GM21528 (cell line): ENCODE measurements around the gene QSOX1.
"Not testable (repeated sequence)": the region's sequence is repeated elsewhere in the genome, so short reads cannot be mapped to it uniquely, and the experiment has no call there.

Source experiments
- ATAC-seq: cut with Tn5 transposase; IDR thresholded peaks from one replicate; pipeline ENCODE4 v1.9.1; 2021; ENCODE audit warnings: mild to moderate bottlenecking, moderate library complexity; ENCODE audit not compliant: unreplicated experiment, low FRiP score

QSOX1 gene, protein sequence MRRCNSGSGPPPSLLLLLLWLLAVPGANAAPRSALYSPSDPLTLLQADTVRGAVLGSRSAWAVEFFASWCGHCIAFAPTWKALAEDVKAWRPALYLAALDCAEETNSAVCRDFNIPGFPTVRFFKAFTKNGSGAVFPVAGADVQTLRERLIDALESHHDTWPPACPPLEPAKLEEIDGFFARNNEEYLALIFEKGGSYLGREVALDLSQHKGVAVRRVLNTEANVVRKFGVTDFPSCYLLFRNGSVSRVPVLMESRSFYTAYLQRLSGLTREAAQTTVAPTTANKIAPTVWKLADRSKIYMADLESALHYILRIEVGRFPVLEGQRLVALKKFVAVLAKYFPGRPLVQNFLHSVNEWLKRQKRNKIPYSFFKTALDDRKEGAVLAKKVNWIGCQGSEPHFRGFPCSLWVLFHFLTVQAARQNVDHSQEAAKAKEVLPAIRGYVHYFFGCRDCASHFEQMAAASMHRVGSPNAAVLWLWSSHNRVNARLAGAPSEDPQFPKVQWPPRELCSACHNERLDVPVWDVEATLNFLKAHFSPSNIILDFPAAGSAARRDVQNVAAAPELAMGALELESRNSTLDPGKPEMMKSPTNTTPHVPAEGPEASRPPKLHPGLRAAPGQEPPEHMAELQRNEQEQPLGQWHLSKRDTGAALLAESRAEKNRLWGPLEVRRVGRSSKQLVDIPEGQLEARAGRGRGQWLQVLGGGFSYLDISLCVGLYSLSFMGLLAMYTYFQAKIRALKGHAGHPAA

DNA sequence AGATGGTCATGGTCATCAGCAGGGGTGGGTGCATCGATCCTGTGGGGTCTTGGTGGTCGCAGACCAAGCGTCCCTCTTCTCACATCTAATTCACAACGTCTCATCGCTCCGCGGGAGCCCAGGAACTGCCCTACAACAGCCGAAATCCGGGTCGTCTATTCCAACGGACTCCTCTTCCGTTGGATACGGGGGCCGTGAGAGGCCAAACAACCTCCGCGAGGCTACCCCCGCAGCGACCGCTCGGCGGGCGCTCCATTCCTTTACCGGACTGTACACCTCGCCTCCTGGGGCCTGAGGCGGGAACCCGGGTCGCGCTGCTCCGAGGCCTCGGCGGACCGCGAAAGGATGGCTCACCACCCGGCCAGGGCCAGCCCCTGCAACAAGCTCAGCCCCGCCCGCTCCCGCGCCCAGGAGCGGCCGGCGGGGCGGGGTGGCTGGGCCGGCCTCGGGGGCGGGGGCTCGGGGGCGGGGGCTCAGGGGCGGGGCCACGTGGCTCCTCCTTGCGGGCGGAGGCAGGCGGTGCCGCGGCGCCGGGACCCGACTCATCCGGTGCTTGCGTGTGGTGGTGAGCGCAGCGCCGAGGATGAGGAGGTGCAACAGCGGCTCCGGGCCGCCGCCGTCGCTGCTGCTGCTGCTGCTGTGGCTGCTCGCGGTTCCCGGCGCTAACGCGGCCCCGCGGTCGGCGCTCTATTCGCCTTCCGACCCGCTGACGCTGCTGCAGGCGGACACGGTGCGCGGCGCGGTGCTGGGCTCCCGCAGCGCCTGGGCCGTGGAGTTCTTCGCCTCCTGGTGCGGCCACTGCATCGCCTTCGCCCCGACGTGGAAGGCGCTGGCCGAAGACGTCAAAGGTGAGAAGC, at the start of gene QSOX1:
Gene QSOX1 (plus strand): TSS at position 545 of the 857 bp plus-strand sequence. CDS start 39 bp downstream, at position 584.
- ATAC-seq = peak; percentile 90

DNA sequence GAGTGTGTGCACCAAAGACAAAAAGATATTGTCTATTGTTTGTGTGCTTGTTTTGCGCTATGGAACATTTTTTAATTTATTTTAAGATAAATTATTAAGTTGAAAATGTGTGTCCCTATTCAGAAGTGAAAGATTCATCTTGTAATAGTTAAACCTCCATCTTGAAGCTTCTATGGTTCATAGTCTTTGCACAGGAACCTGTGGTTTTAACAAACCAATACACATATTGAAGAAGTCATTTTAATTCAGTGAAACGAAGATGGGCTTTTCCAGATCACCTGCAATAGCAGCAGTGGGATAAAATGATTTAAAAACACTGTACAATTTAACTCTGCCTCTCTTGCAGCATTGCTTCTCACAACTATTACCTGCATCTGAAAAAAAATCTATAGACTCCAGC, 42.6 kb upstream of the QSOX1 start:
- ATAC-seq = no peak

DNA sequence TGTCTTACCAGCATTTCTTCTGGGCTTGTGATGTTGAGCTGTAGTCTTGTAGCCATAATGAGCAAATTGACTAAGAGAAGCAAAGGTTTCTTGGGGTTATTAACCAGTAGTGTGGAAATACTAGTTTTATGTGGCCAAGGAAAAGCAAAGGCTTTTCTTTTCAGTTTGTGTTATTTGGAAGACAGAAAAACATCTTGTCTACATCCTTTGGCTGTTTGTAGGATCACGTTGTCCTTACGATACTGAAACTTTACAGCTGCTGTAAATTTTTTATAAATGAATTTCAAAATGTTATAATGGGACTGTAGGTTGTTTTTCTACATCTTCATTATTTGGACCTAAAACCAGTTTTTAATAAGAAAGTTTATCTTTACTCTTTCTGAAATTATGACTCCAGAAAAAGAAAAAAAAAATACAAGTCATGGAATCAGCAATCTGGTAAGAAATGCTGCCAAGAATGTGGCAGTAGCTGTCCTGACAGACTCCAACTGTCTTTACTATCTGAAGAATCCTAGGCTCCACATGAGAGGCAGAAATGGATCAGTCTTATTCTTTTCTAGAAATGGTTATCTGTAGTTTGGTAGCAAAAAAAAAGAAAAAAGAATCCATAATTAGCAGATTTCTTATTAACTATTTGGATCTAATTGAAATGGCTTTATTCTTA, 41.6 kb upstream of the QSOX1 start:
- ATAC-seq = no peak

DNA sequence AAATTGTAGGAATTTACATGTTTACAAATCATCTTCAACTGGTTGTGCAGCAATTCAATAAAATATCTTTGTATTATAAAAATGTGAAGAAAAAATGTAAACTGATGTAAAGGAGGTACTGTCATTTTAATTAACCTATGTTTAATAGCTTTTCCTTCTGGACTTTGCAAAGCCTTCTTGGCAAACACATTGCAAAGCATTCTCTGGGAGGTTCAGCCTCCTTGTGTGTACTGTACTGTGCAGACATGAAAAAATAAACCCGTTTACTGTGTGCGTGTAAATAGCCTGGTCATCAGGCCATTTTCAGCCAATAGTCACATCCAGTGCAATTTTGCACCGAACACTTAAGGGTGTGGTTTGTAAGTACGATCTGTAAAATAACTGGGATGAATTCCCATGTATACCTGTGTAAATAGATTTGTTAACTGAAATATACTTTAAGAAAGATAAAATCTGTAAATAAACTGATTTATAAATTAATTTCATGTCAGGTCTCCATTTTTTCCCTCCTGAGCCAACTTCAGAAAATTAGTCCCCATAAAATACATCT, 40.2 kb upstream of the QSOX1 start:
- no peak for ATAC-seq

DNA sequence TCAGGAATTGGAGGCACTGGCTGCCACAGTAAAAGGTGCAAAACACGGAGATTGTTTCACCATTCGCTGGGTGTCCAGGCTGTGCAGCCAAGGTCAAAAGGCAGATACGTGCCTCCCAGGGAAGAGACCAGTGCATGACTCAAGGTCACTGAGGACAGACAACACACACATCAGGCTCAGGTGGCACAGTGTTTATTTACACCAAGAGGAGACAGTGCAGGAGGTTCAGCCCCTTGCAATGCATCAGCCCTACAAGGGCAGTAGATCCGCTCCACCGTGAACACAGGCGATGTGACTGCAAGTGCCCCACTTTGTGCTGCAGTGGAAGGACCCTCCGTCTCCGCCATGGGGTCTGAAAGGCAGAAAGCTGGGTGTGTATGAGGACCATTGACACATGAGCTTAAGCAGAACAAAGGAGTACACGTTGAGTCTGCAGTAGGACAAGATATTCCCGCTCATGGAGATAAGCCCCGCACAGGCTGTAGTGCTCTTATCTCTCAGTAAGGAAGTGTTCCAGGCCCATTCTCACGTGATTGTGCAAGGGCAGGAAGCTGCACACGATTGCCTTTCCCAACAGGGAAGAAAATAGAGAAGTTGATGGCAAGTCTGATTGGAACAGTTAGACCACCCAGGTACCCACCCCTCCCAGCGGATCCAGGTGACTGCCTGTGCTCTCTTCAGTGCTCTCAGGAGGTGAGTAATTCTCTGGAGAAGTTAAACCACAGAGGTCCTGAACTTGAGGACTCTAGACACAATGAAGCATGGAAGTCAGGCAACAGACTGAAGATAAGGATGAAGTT, 37.5 kb upstream of the QSOX1 start:
- no peak for ATAC-seq

DNA sequence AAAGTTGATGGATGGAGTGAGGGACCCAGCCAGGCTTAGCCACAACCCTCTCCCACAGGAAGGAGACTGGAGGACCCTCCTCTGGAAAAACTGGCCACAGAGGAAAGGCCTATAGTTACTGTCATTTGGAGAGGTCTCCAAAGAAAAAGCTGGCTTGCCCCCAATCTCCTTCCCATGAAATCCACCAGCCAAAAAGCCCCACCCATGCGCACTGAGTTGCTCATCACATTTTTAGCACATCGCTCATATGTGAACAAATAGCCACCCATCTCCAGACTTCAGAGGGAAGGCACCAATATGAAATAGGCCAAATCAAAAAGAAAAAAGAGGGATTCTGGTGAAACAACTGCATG, 36.9 kb upstream of the QSOX1 start:
- ATAC-seq = no peak

DNA sequence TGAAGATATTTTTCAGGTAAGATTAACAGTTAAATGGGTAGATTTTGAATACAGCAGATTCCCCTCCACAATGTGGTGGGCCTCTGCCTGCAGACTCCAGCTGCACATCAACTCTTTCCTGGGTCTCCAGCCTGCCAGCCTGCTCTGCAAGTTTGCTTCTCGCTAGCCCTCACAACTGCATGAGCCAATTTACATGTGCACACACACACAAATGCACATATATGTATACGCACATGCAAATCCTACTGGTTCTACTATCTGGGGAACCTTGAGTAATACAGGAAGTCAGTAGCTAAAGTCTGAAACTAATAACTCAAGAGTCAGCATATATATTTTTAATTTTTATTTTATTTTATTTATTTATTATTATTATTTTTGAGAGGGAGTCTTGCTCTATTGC, 34.8 kb upstream of the QSOX1 start:
- no peak for ATAC-seq

DNA sequence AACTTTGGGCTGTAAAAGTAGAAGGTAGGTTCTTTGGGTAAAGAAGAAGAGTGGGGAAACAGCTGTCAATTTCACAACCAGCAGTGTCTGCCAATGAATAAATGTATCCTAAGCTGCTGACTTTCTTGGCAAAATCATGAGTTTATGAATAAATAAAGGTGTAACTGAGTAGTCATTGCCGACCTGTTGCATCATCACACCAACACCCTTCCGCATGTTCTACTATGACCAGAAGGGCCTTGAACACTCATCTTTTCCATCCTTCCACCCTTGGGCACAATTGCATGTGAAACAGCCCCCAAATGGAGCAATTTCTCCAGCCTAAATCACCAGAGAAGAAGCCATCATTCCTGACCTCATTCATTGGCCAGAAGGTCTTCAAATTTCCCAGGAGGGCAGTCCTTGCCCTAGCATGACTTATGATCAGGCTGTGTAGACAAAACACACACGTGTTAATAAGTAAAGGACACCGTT, 31.2 kb upstream of the QSOX1 start:
- ATAC-seq = no peak

DNA sequence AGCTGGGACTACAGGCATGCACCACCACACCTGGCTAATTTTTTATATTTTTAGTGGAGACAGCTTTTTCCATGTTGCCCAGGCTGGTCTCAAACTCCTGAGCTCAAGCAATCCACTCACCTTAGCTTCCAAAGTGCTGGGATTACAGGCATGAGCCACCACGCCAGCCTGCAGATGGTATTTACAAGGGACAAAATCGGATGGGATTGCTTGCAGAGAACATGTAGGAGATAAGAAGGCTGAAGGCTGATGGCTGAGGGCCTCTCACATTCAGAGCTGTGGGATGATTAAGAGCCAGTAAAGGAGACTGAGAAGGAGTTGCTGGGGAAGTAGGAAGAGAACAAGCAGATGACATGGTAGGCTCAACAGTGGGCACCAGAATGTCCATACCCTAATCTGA, 24.0 kb upstream of the QSOX1 start:
- no peak for ATAC-seq

DNA sequence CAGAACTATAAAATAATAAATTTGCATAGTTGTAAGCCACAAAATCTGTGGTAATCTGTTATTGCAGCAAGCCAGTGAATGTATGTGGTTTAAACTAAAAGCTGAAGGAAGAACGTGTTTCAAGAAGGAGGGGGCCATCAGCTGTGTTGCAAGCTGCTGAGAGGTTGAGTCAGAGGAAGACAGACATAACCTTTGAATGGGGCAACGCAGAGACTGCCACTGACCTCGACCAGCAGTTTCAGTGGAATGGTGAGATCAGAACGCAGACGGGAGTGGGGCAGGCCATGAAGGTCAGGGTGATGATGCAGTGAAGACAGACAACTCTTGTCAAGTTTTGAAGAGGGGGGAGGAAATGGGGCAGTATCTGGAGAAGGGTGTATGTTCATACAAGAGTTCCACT, 23.2 kb upstream of the QSOX1 start:
- no peak for ATAC-seq

DNA sequence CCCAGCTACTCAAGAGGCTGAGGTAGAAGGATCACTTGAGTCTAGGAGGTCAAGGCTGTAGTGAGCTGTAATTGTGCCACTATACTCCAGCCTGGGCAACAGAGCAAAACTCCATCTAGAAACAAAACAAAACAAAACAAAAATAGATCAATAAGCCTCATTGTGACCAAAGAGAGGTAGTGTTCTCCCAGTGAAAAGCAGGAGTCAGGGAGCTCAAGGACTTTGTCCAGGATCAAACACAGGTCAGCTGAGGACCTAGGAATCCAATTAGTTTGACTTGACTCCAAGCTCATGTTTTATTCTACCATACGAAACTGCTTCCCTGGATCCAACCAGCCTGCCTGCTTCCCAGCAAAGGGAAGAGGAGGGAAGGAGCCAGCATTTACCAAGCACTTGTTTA, 21.5 kb upstream of the QSOX1 start:
- ATAC-seq = no peak

DNA sequence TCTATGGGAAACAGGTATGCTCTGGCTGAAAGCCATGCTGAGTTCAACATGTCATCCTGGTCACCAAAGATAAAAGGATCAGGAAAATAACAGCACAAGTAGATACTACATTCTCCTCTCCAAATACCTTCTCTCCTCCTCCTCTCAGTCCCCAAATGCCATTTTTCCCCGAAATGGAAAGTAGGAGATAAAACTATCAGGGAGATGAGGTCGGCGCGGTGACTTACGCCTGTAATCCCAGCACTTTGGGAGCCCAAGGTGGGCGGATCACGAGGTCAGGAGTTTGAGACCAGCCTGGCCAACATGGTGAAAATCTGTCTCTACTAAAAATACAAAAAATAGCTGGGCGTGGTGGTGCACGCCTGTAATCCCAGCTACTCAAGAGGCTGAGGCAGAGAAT, 21.0 kb upstream of the QSOX1 start:
- ATAC-seq = not testable (repeated sequence)

DNA sequence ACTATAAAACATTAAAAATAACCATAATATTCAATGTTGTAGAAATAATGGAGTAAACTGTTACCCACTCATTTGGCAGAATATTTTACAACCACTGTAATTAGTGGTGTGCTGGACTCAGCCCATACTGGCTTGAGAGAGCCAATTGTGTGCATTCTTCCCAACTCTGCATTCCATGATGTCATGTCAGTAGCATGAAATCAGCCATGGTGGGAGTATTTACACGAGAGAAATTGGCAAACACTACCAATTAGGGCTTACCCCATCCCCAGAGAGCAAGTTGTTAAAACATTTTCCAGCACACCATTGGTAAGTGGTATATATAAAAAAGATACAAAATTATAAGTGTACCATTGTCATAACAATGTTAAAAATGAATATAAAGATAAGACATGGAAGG, 19.1 kb upstream of the QSOX1 start:
- no peak for ATAC-seq

DNA sequence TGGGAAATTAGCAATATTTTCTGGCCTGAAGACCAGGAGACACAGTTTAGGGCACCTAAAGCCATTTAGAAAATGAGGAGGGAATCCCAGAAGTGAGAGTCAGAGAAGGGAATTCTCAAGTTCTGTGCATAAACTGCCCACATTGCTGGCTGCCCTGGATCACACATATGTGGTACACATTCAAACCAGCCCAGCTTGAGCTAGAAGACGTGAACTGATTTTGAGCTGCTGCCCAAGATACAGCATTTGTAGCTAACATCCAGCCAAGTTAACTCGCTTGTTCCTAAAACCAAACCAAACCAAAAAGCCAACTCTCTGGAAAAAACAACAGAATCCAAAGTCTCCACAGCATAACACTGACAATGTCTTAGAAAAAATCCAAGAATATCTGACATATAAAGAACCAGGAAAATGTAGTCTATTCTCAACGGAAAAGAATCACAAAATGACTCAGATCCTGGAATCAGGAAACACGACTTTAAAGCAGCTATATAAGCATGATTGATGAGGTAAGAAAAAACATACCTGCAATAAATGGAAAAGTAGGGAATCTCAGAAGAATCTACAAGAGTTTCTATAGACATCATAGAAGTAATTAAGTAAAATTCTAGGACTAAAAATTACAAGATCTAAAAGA, 18.2 kb upstream of the QSOX1 start:
- no peak for ATAC-seq

DNA sequence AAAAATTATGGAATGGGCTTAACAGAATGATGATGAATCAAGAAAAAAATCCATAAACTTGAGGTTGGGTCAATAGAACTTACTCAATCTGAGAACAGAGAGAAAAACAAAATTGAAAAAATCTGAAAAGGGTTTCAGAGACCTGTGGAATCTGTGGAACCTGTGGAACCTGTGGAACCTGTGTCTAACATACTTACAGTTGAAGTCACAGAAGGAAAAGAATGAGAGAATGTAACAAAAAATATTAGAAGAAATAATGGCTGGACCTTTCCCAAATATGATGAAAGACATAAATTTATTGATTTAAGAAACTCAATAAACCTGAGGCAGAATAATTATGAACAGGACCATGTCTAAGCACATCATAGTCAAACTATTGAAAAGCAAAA, 17.7 kb upstream of the QSOX1 start:
- ATAC-seq = no peak

DNA sequence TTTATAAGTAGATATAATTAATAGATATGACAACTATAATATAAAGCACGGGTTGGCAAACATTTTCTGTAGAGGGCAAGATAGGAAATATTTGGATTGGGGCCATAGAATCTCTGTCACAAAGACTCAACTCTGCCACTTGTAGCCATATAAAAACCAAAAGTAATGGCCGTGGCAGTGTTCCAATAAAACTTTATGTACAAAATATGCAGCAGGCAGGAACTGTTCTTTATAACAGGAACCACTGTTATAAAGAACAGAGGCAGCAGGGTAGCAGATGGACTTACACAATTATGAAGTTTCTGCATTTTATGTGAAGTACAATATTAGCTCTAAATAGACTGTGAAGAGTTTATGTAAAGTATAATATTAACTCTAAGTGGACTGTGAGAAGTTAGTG, 16.9 kb upstream of the QSOX1 start:
- ATAC-seq = no peak

DNA sequence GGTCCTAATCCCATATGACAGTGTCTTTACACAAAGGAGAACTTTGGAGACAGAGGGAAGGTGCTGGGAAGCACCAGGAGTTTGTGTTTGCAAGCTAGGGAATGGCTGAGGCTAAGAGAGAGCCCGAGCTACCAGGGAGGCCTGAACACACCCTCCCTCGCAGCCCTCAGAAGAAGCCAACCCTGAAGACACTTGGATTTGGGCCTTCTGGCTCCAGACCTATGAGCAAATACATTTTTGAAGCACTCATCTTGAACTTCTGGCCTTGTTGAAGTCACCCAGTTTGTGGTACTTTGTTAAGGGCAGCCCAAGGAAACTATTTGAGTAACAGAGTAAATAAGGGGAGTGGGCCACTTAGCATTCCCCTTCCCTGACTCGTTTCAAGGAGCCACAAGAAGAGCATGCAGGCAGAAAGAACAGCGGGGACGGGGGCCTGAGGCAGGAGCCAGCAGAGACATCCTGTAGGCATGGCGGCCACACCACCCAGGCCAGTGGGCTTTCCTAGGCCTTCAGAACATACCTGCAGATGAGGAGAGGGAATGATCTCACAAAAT, 13.2 kb upstream of the QSOX1 start:
- no peak for ATAC-seq

DNA sequence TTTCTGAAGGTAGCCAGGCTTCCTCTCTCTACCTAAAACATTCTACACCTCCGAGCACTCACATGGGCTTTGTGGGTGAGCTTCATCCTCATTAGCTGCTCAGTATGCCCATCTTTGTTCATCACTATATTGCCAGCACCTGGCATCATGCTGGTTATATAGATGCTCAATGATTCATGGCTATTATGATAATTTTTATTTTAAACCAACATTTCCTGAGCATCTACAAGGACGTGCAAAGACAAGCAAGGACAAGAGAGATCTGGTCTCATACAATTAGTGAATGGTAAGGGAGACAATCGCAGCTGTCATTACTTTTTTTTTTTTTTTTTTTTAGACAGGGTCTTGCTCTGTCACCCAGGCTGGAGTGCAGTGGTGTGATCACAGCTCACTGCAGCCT, 11.3 kb upstream of the QSOX1 start:
- no peak for ATAC-seq
